Gastroesophageal sphincter (tissue), 4 donors: ENCODE measurements around the gene CPED1. TPM values are rescaled to one million over a fixed set of nuclear protein-coding genes. Genes with fewer than 3 reads are reported as not detected.

ENCODE experiments used
- ATAC-seq: fragments of 150-250 bp; one replicate; pipeline ENCODE4 v1.9.1; 2016; ENCODE audit warnings: mild to moderate bottlenecking, moderate library complexity
- H3K27ac ChIP-seq, 4 donors: fragments of 200-600 bp; sonication (generic) in 3 of 4; 1 replicate in 3 of 4; 2 replicates in 1 of 4; pipeline ENCODE4 v1.5.1; 2016 to 2019
- H3K27me3 ChIP-seq: fragments of 200-600 bp; sonication (generic); one replicate; pipeline ENCODE4 v1.5.1; 2019
- H3K36me3 ChIP-seq, 2 donors: fragments of 200-600 bp; sonication (generic); one replicate each; pipeline ENCODE4 v1.5.1; 2019; ENCODE audit warnings: control low read depth in 1 of 2
- H3K4me1 ChIP-seq, 3 donors: fragments of 200-600 bp; sonication (generic); 1 replicate in 2 of 3; 2 replicates in 1 of 3; pipeline ENCODE4 v1.5.1; 2016 to 2019; ENCODE audit warnings: control low read depth in 2 of 3
- H3K4me3 ChIP-seq, 2 donors: fragments of 200-600 bp; sonication (generic); one replicate each; pipeline ENCODE4 v1.5.1; 2019; ENCODE audit warnings: mild to moderate bottlenecking in 1 of 2, moderate library complexity in 1 of 2
- H3K9me3 ChIP-seq, 3 donors: fragments of 200-600 bp; sonication (generic); one replicate each; pipeline ENCODE4 v1.5.1; 2017 to 2019; ENCODE audit warnings: control low read depth in 2 of 3
- CTCF ChIP-seq, 4 experiments: fragments of 200-600 bp in 2 of 4; fragments of 450-650 bp in 2 of 4; sonication (generic) in 1 of 4; IDR thresholded peaks; one replicate each; pipeline ENCODE4 v1.5.1; 2017 to 2019; ENCODE audit warnings: antibody characterized with exemption in 4 of 4, mild to moderate bottlenecking in 2 of 4, moderate library complexity in 2 of 4
- EP300 ChIP-seq: sonication (generic); formaldehyde crosslinking; IDR thresholded peaks from one replicate; pipeline ENCODE4 v1.6.1; 2017; ENCODE audit warnings: antibody characterized with exemption, mild to moderate bottlenecking
- POLR2A ChIP-seq, 2 donors: fragments of 450-650 bp; IDR thresholded peaks; one replicate each; pipeline ENCODE4 v1.6.1; 2017; ENCODE audit warnings: antibody characterized with exemption in 2 of 2, mild to moderate bottlenecking in 2 of 2, moderate library complexity in 1 of 2
- POLR2AphosphoS5 ChIP-seq: sonication (generic); formaldehyde crosslinking; IDR thresholded peaks from one replicate; pipeline ENCODE4 v1.6.1; 2017; ENCODE audit warnings: antibody characterized with exemption
- WGBS, 2 donors: methylation state at CpG; one replicate each; pipeline ENCODE4 v1.1.5; 2018; ENCODE audit warnings: low coverage in 1 of 2; 5-methylcytosine and 5-hydroxymethylcytosine counted together
- total RNA-seq, 4 donors: library from RNA; depleted of rRNA; stranded (reverse); fragments of >200 nt; gene quantifications; one replicate each; pipeline ENCODE4 v1.1.0, GENCODE V29; 2016

Gene CPED1
- total RNA-seq, 4 donors from 2014 or later: 35.1 to 97.7 (median 60.5) TPM

- Histone ChIP-seq H3K4me3 (no peak overlapping the region), H3K9me3 (no peaks in the 10 kb centered on the region), H3K4me1 (peaks cover 3 to 42% (median 8%) of the 10 kb centered on the region in 3 donors), H3K27me3 (no peaks in the 10 kb centered on the region), H3K36me3 (no peaks in the 10 kb centered on the region), H3K27ac (no peak overlapping the region)
- no peak for ATAC-seq
- WGBS, 2 donors: 92% methylated on average over 6 of the region's 6 CpGs
- TF ChIP-seq CTCF (IDR thresholded peaks at IDR 0.05): no peak
Measured at GRCh38 chr7:121012170-121012874, 23.8 kb downstream of the CPED1 start.

GRCh38 chr7:121012919-121013318, 24.4 kb downstream of the CPED1 start:
- no peak for ATAC-seq
- no peak overlapping the region for H3K27ac ChIP-seq
- peaks cover 4 to 46% (median 10%) of the 10 kb centered on the region in 3 donors for H3K4me1 ChIP-seq
- no peak for TF ChIP-seq EP300
- no peak for TF ChIP-seq POLR2AphosphoS5
- no peak for TF ChIP-seq POLR2A (IDR thresholded peaks at IDR 0.05)
- TF ChIP-seq CTCF (IDR thresholded peaks at IDR 0.05): no peak
- H3K9me3 ChIP-seq: no peaks in the 10 kb centered on the region
- no peak overlapping the region for H3K4me3 ChIP-seq
- no peaks in the 10 kb centered on the region for H3K36me3 ChIP-seq
- H3K27me3 ChIP-seq: no peaks in the 10 kb centered on the region
- WGBS, 2 donors: 51 to 63% methylated on average over 2 of the region's 2 CpGs

- TF ChIP-seq EP300: no peak
- TF ChIP-seq POLR2AphosphoS5: no peak
- no peak for TF ChIP-seq CTCF (IDR thresholded peaks at IDR 0.05)
- TF ChIP-seq POLR2A (IDR thresholded peaks at IDR 0.05): no peak
- H3K9me3 ChIP-seq: no peaks in the 10 kb centered on the region
- 95 to 100% methylated on average over 3 to 4 of the region's 4 CpGs for WGBS, 2 donors
- no peak for ATAC-seq
- peaks cover 4 to 66% (median 10%) of the 10 kb centered on the region in 3 donors for H3K4me1 ChIP-seq
- no peaks in the 10 kb centered on the region for H3K27me3 ChIP-seq
- no peak overlapping the region for H3K4me3 ChIP-seq
- no peaks in the 10 kb centered on the region for H3K36me3 ChIP-seq
- no peak overlapping the region for H3K27ac ChIP-seq
Measured at GRCh38 chr7:121015560-121015959, 27.0 kb downstream of the CPED1 start.

GRCh38 chr7:121016966-121017365, 28.5 kb downstream of the CPED1 start:
- no peak for TF ChIP-seq CTCF (IDR thresholded peaks at IDR 0.05)
- peak; percentile 61 for TF ChIP-seq POLR2AphosphoS5
- TF ChIP-seq POLR2A (IDR thresholded peaks at IDR 0.05): no peak
- TF ChIP-seq EP300: no peak
- no peaks in the 10 kb centered on the region for H3K27me3 ChIP-seq
- H3K9me3 ChIP-seq: no peaks in the 10 kb centered on the region
- H3K4me3 ChIP-seq: no peak overlapping the region
- H3K36me3 ChIP-seq: no peaks in the 10 kb centered on the region
- H3K27ac ChIP-seq: peak overlapping the region in 3 of 4 donors; percentile 22 to 52 (median 36)
- ATAC-seq: peak; percentile 56
- peaks cover 4 to 75% (median 10%) of the 10 kb centered on the region in 3 donors for H3K4me1 ChIP-seq
- 41 to 55% methylated on average over 2 of the region's 2 CpGs for WGBS, 2 donors

- H3K4me1 ChIP-seq: peaks cover 4 to 75% (median 10%) of the 10 kb centered on the region in 3 donors
- H3K4me3 ChIP-seq: no peak overlapping the region
- no peaks in the 10 kb centered on the region for H3K27me3 ChIP-seq
- H3K36me3 ChIP-seq: no peaks in the 10 kb centered on the region
- no peaks in the 10 kb centered on the region for H3K9me3 ChIP-seq
- WGBS, 2 donors: 42 to 78% methylated on average over 1 of the region's 1 CpG
- H3K27ac ChIP-seq: peak overlapping the region in 2 of 4 donors; percentile 36 to 52
- ATAC-seq: no peak
- no peak for TF ChIP-seq EP300
- TF ChIP-seq CTCF (IDR thresholded peaks at IDR 0.05): no peak
- no peak for TF ChIP-seq POLR2AphosphoS5
- TF ChIP-seq POLR2A (IDR thresholded peaks at IDR 0.05): no peak
Measured at GRCh38 chr7:121017586-121017985, 29.1 kb downstream of the CPED1 start.
